Smooth muscle cell (in vitro differentiated cells): Measurements from ENCODE around the gene MYH6. TPM values are rescaled to one million over a fixed set of nuclear protein-coding genes. Genes with fewer than 3 reads are reported as not detected.

Experiments
- DNase-seq: peaks from one replicate; lab custom pipeline; 2025; ENCODE audit not compliant: unreplicated experiment; lab: John Stamatoyannopoulos, UW
- H2AFZ ChIP-seq: fragments of 200-600 bp; sonication (generic); 2 replicates; pipeline ENCODE4 v1.6.0; 2016; ENCODE audit warnings: antibody characterized with exemption, low read depth, mild to moderate bottlenecking
- H3F3A ChIP-seq: fragments of 200-600 bp; sonication (generic); 2 replicates; pipeline ENCODE4 v1.6.0; 2017; ENCODE audit warnings: antibody characterized with exemption, low read depth
- H3K27ac ChIP-seq: fragments of 200-600 bp; sonication (generic); 2 replicates; pipeline ENCODE4 v1.5.1; 2016; ENCODE audit warnings: low read depth, mild to moderate bottlenecking
- H3K27me3 ChIP-seq: fragments of 200-600 bp; sonication (generic); 2 replicates; pipeline ENCODE4 v1.6.1; 2016; ENCODE audit warnings: low read depth, mild to moderate bottlenecking
- H3K36me3 ChIP-seq: fragments of 200-600 bp; sonication (generic); 2 replicates; pipeline ENCODE4 v1.5.1; 2016; ENCODE audit warnings: low read depth
- H3K4me1 ChIP-seq: fragments of 200-600 bp; sonication (generic); 2 replicates; pipeline ENCODE4 v1.5.1; 2016; ENCODE audit warnings: low read depth
- H3K4me2 ChIP-seq: fragments of 200-600 bp; sonication (generic); 2 replicates; pipeline ENCODE4 v1.6.0; 2016; ENCODE audit warnings: mild to moderate bottlenecking
- H3K4me3 ChIP-seq: fragments of 200-600 bp; sonication (generic); 2 replicates; pipeline ENCODE4 v1.5.1; 2016; ENCODE audit warnings: mild to moderate bottlenecking
- H3K79me2 ChIP-seq: fragments of 200-600 bp; sonication (generic); 2 replicates; pipeline ENCODE4 v1.6.0; 2016; ENCODE audit warnings: low read depth, mild to moderate bottlenecking
- H3K9ac ChIP-seq: fragments of 200-600 bp; sonication (generic); 2 replicates; pipeline ENCODE4 v1.6.0; 2016; ENCODE audit warnings: low read depth
- H3K9me3 ChIP-seq: fragments of 200-600 bp; sonication (generic); replicated peaks from 2 replicates; pipeline ENCODE4 v1.5.1; 2016; ENCODE audit warnings: low read depth
- H4K20me1 ChIP-seq: fragments of 200-600 bp; sonication (generic); 2 replicates; pipeline ENCODE4 v1.6.0; 2016; ENCODE audit warnings: low read depth
- CTCF ChIP-seq: fragments of 200-600 bp; sonication (generic); IDR thresholded peaks from 2 replicates; pipeline ENCODE4 v1.5.1; 2017; ENCODE audit warnings: borderline replicate concordance, mild to moderate bottlenecking, antibody characterized with exemption; ENCODE audit not compliant: insufficient read depth, poor library complexity, severe bottlenecking
- WGBS: methylation state at CpG from one replicate; pipeline ENCODE4 v1.1.7; 2016; ENCODE audit warnings: low lambda C conversion rate; 5-methylcytosine and 5-hydroxymethylcytosine counted together
- polyA plus RNA-seq: library from polyadenylated mRNA; unstranded; fragments of >200 nt; fragmentation: Nextera tagmentation; extraction: Ambion mirVana; gene quantifications from 2 replicates; pipeline ENCODE4 v1.2.1, GENCODE V29; 2016
- total RNA-seq: library from RNA; depleted of rRNA; stranded (reverse); fragments of >200 nt; gene quantifications from 2 replicates; pipeline ENCODE4 v1.2.3, GENCODE V29; 2014

MYH6 gene
- total and polyA plus RNA-seq, 2 experiments from 2014 or later = 0.23 TPM; not detected in 1

GRCh38 chr14:23408307-23408630 lies 196 bp upstream of the MYH6 start:
- WGBS = 85% methylated on average over 5 of the region's 5 CpGs

GRCh38 chr14:23406725-23407355 lies 1.2 kb downstream of the MYH6 start:
- no peaks in the 10 kb centered on the region for H3K36me3 ChIP-seq

More at GRCh38 chr14:23408307-23408630, 196 bp upstream of the MYH6 start:
- Histone ChIP-seq H3K36me3 (no peaks in the 10 kb centered on the region), H3K4me2 (no peak overlapping the region), H3K4me1 (no peaks in the 10 kb centered on the region), H3F3A (no peaks in the 10 kb centered on the region), H2AFZ (no peak overlapping the region), H3K27ac (no peak overlapping the region), H4K20me1 (no peaks in the 10 kb centered on the region), H3K9me3 (no peaks in the 10 kb centered on the region), H3K27me3 (peaks cover 7% of the 10 kb centered on the region), H3K9ac (no peak overlapping the region), H3K79me2 (no peaks in the 10 kb centered on the region), H3K4me3 (no peak overlapping the region)
- no peak for TF ChIP-seq CTCF
- no peak for DNase-seq

GRCh38 chr14:23406244-23406643 lies 1.8 kb downstream of the MYH6 start:
- no peak overlapping the region for H3K27ac ChIP-seq
- no peaks in the 10 kb centered on the region for H3K9me3 ChIP-seq
- no peak overlapping the region for H3K9ac ChIP-seq
- H2AFZ ChIP-seq = no peak overlapping the region
- H3K4me1 ChIP-seq = no peaks in the 10 kb centered on the region
- no peaks in the 10 kb centered on the region for H3K36me3 ChIP-seq
- DNase-seq = no peak
- H3K27me3 ChIP-seq = peaks cover 7% of the 10 kb centered on the region
- no peak overlapping the region for H3K4me3 ChIP-seq
- no peaks in the 10 kb centered on the region for H4K20me1 ChIP-seq
- WGBS = 62% methylated on average over 4 of the region's 4 CpGs
- H3K4me2 ChIP-seq = no peak overlapping the region
- TF ChIP-seq CTCF = no peak
- H3F3A ChIP-seq = no peaks in the 10 kb centered on the region
- H3K79me2 ChIP-seq = no peaks in the 10 kb centered on the region

More at GRCh38 chr14:23406725-23407355, 1.2 kb downstream of the MYH6 start:
- no peak for DNase-seq
- no peak overlapping the region for H3K27ac ChIP-seq
- H3K9me3 ChIP-seq = no peaks in the 10 kb centered on the region
- H3K27me3 ChIP-seq = peaks cover 7% of the 10 kb centered on the region
- TF ChIP-seq CTCF = no peak
- no peak overlapping the region for H3K9ac ChIP-seq
- WGBS = 87% methylated on average over 15 of the region's 15 CpGs
- no peaks in the 10 kb centered on the region for H4K20me1 ChIP-seq
- H3K4me2 ChIP-seq = no peak overlapping the region
- H3K79me2 ChIP-seq = no peaks in the 10 kb centered on the region
- no peaks in the 10 kb centered on the region for H3F3A ChIP-seq
- no peaks in the 10 kb centered on the region for H3K4me1 ChIP-seq
- H2AFZ ChIP-seq = no peak overlapping the region
- no peak overlapping the region for H3K4me3 ChIP-seq

- H2AFZ ChIP-seq = no peak overlapping the region
- no peak overlapping the region for H3K4me3 ChIP-seq
- H3K9me3 ChIP-seq = no peaks in the 10 kb centered on the region
- no peaks in the 10 kb centered on the region for H3K4me1 ChIP-seq
- H3K79me2 ChIP-seq = no peaks in the 10 kb centered on the region
- no peaks in the 10 kb centered on the region for H3K36me3 ChIP-seq
- no peaks in the 10 kb centered on the region for H3F3A ChIP-seq
- TF ChIP-seq CTCF = no peak
- no peak for DNase-seq
- H4K20me1 ChIP-seq = no peaks in the 10 kb centered on the region
- no peak overlapping the region for H3K27ac ChIP-seq
- H3K4me2 ChIP-seq = no peak overlapping the region
- no peak overlapping the region for H3K9ac ChIP-seq
- WGBS = 89% methylated on average over 13 of the region's 13 CpGs
- peaks cover 7% of the 10 kb centered on the region for H3K27me3 ChIP-seq
Measured at GRCh38 chr14:23405516-23406025, 2.5 kb downstream of the MYH6 start.
